HUES48 (cell line): ENCODE measurements around the gene CDKN1B.

Experiments used
- H3K27ac ChIP-seq: one replicate; pipeline ENCODE4 v1.7.0; 2013; ENCODE audit warnings: low read depth, low read length, inconsistent platforms
- H3K27me3 ChIP-seq: 2 replicates; pipeline ENCODE4 v1.6.1; 2013; ENCODE audit warnings: mild to moderate bottlenecking, low read length; ENCODE audit not compliant: control insufficient read depth, insufficient read depth
- H3K36me3 ChIP-seq: 2 replicates; pipeline ENCODE4 v1.6.1; 2013; ENCODE audit warnings: low read length; ENCODE audit not compliant: control insufficient read depth, insufficient read depth
- H3K4me1 ChIP-seq: 2 replicates; pipeline ENCODE4 v1.6.1; 2013; ENCODE audit warnings: mild to moderate bottlenecking, low read length; ENCODE audit not compliant: control insufficient read depth, insufficient read depth
- H3K4me3 ChIP-seq: 2 replicates; pipeline ENCODE4 v1.5.1; 2013; ENCODE audit warnings: mild to moderate bottlenecking, low read depth, low read length
- H3K9ac ChIP-seq: 2 replicates; pipeline ENCODE4 v1.6.1; 2013; ENCODE audit warnings: mild to moderate bottlenecking, low read depth, low read length, moderate library complexity
- H3K9me3 ChIP-seq: 2 replicates; pipeline ENCODE4 v1.6.1; 2013; ENCODE audit warnings: low read length; ENCODE audit not compliant: control insufficient read depth, insufficient read depth

The CDKN1B gene

GRCh38 chr12:12718853-12719252, 1.7 kb downstream of the CDKN1B start:
- H3K4me1 ChIP-seq = peaks cover 55% of the 10 kb centered on the region
- no peak overlapping the region for H3K27ac ChIP-seq
- H3K9me3 ChIP-seq = no peaks in the 10 kb centered on the region
- peaks cover 38% of the 10 kb centered on the region for H3K36me3 ChIP-seq
- H3K27me3 ChIP-seq = peaks cover 43% of the 10 kb centered on the region
- H3K4me3 ChIP-seq = peak overlapping the region; percentile 96
- H3K9ac ChIP-seq = peak overlapping the region; percentile 81; the same call in 1 of the 2 replicates

GRCh38 chr12:12719496-12719895, 2.3 kb downstream of the CDKN1B start:
- no peak overlapping the region for H3K9ac ChIP-seq
- H3K4me1 ChIP-seq = peaks cover 49% of the 10 kb centered on the region
- no peaks in the 10 kb centered on the region for H3K9me3 ChIP-seq
- H3K36me3 ChIP-seq = peaks cover 38% of the 10 kb centered on the region
- H3K27me3 ChIP-seq = peaks cover 43% of the 10 kb centered on the region
- no peak overlapping the region for H3K27ac ChIP-seq
- peak overlapping the region; percentile 96 for H3K4me3 ChIP-seq

- no peak overlapping the region for H3K27ac ChIP-seq
- H3K4me3 ChIP-seq = peak overlapping the region; percentile 96; the same call in 1 of the 2 replicates
- peaks cover 37% of the 10 kb centered on the region for H3K27me3 ChIP-seq
- H3K36me3 ChIP-seq = peaks cover 38% of the 10 kb centered on the region
- peaks cover 43% of the 10 kb centered on the region for H3K4me1 ChIP-seq
- H3K9ac ChIP-seq = no peak overlapping the region
- H3K9me3 ChIP-seq = no peaks in the 10 kb centered on the region
Measured at GRCh38 chr12:12720052-12720451, 2.9 kb downstream of the CDKN1B start.

GRCh38 chr12:12720672-12721161, 3.5 kb downstream of the CDKN1B start:
- H3K27me3 ChIP-seq = peaks cover 31% of the 10 kb centered on the region
- H3K36me3 ChIP-seq = peaks cover 38% of the 10 kb centered on the region
- peaks cover 36% of the 10 kb centered on the region for H3K4me1 ChIP-seq
- H3K4me3 ChIP-seq = no peak overlapping the region
- H3K9ac ChIP-seq = no peak overlapping the region
- H3K9me3 ChIP-seq = no peaks in the 10 kb centered on the region
- H3K27ac ChIP-seq = no peak overlapping the region

GRCh38 chr12:12721176-12721751, 4.1 kb downstream of the CDKN1B start:
- peaks cover 28% of the 10 kb centered on the region for H3K27me3 ChIP-seq
- H3K36me3 ChIP-seq = peaks cover 38% of the 10 kb centered on the region
- peaks cover 31% of the 10 kb centered on the region for H3K4me1 ChIP-seq
- H3K4me3 ChIP-seq = no peak overlapping the region
- no peak overlapping the region for H3K27ac ChIP-seq
- no peak overlapping the region for H3K9ac ChIP-seq
- no peaks in the 10 kb centered on the region for H3K9me3 ChIP-seq

GRCh38 chr12:12721814-12722434, 4.8 kb downstream of the CDKN1B start:
- Histone ChIP-seq H3K4me1 (peaks cover 33% of the 10 kb centered on the region), H3K36me3 (peaks cover 38% of the 10 kb centered on the region), H3K4me3 (no peak overlapping the region), H3K9me3 (no peaks in the 10 kb centered on the region), H3K27me3 (peaks cover 35% of the 10 kb centered on the region), H3K9ac (no peak overlapping the region), H3K27ac (no peak overlapping the region)

GRCh38 chr12:12722435-12723148, 5.4 kb downstream of the CDKN1B start:
- Histone ChIP-seq H3K27me3 (peaks cover 37% of the 10 kb centered on the region), H3K9me3 (no peaks in the 10 kb centered on the region), H3K36me3 (peaks cover 38% of the 10 kb centered on the region), H3K4me3 (peak overlapping the region; percentile 79), H3K27ac (no peak overlapping the region), H3K9ac (no peak overlapping the region), H3K4me1 (peaks cover 33% of the 10 kb centered on the region)

GRCh38 chr12:12723149-12723680, 6.0 kb downstream of the CDKN1B start:
- Histone ChIP-seq H3K27ac (peak overlapping the region; percentile 97), H3K36me3 (peaks cover 38% of the 10 kb centered on the region), H3K4me1 (peaks cover 33% of the 10 kb centered on the region), H3K27me3 (peaks cover 34% of the 10 kb centered on the region), H3K4me3 (peak overlapping the region; percentile 79), H3K9me3 (no peaks in the 10 kb centered on the region), H3K9ac (peak overlapping the region; percentile 80; the same call in 1 of the 2 replicates)

- peaks cover 29% of the 10 kb centered on the region for H3K27me3 ChIP-seq
- peak overlapping the region; percentile 97 for H3K27ac ChIP-seq
- H3K4me1 ChIP-seq = peaks cover 30% of the 10 kb centered on the region
- H3K9ac ChIP-seq = peak overlapping the region; percentile 80
- H3K36me3 ChIP-seq = peaks cover 37% of the 10 kb centered on the region
- H3K4me3 ChIP-seq = peak overlapping the region; percentile 79
- H3K9me3 ChIP-seq = no peaks in the 10 kb centered on the region
Measured at GRCh38 chr12:12723681-12724420, 6.7 kb downstream of the CDKN1B start.

- peaks cover 30% of the 10 kb centered on the region for H3K36me3 ChIP-seq
- H3K27ac ChIP-seq = peak overlapping the region; percentile 97
- H3K4me3 ChIP-seq = peak overlapping the region; percentile 79
- peaks cover 23% of the 10 kb centered on the region for H3K4me1 ChIP-seq
- peaks cover 29% of the 10 kb centered on the region for H3K27me3 ChIP-seq
- H3K9me3 ChIP-seq = no peaks in the 10 kb centered on the region
- H3K9ac ChIP-seq = peak overlapping the region; percentile 80
Measured at GRCh38 chr12:12724421-12725085, 7.4 kb downstream of the CDKN1B start.
